HT1080 (cell line): ENCODE measurements around the gene KIFBP. TPM values are rescaled to one million over a fixed set of nuclear protein-coding genes. Genes with fewer than 3 reads are reported as not detected.
"Not testable (repeated sequence)": the region's sequence is repeated elsewhere in the genome, so short reads cannot be mapped to it uniquely, and the experiment has no call there.

Experiments
- DNase-seq: peaks from one replicate; pipeline ENCODE4 v3.0.0-alpha.2; 2015; ENCODE audit warnings: low read depth
- polyA plus RNA-seq, 2 experiments: library from polyadenylated mRNA; depleted of rRNA; stranded (reverse); fragments of >200 nt; gene quantifications; 2 replicates each; pipeline ENCODE4 v1.2.3, GENCODE V29; 2015
- total RNA-seq: library from RNA; depleted of rRNA; stranded (reverse); fragments of >200 nt; shearing (Covaris generic); gene quantifications from 2 replicates; pipeline ENCODE4 v1.2.3, GENCODE V29; 2014; rRNA removed

KIFBP gene
- total RNA-seq = 37.8 and 39.3 TPM in 2 replicates
- 25.1 and 28.3 TPM in 2 replicates for polyA plus RNA-seq (2015; cell fraction: cytosol; rRNA removed)
- 42.5 and 44.2 TPM in 2 replicates for polyA plus RNA-seq (2015; cell fraction: nucleus; rRNA removed)

GRCh38 chr10:68988530-68989316, at the start of gene KIFBP:
Gene KIFBP, plus strand, starts transcription at chr10:68988803. Its CDS starts 30 bp downstream, at chr10:68988833.
- DNase-seq = peak; percentile 98

- DNase-seq = no peak
These were observed 49.7 kb upstream of the KIFBP start for GRCh38 chr10:68938884-68939283.

GRCh38 chr10:68940917-68941316, 47.7 kb upstream of the KIFBP start:
- not testable (repeated sequence) for DNase-seq

GRCh38 chr10:68950598-68950997, 38.0 kb upstream of the KIFBP start:
- DNase-seq = no peak

- no peak for DNase-seq
These were observed 33.7 kb upstream of the KIFBP start for GRCh38 chr10:68954904-68955303.

- DNase-seq = no peak
These were observed 33.2 kb upstream of the KIFBP start for GRCh38 chr10:68955355-68955831.

- DNase-seq = peak; percentile 88
These were observed 32.6 kb upstream of the KIFBP start, which contains the start of gene DDX21 for GRCh38 chr10:68955832-68956532. Gene DDX21, plus strand, starts transcription at chr10:68956170. Its CDS starts 56 bp downstream, at chr10:68956226.

- no peak for DNase-seq
These were observed 31.4 kb upstream of the KIFBP start for GRCh38 chr10:68957284-68957615.

GRCh38 chr10:68957654-68958053, 30.9 kb upstream of the KIFBP start:
- DNase-seq = peak; percentile 22

GRCh38 chr10:68959695-68960527, 28.7 kb upstream of the KIFBP start:
- no peak for DNase-seq

GRCh38 chr10:68963151-68963550, 25.5 kb upstream of the KIFBP start:
- DNase-seq = no peak

- no peak for DNase-seq
These were observed 14.6 kb upstream of the KIFBP start for GRCh38 chr10:68973975-68974374.

- not testable (repeated sequence) for DNase-seq
These were observed 12.6 kb upstream of the KIFBP start for GRCh38 chr10:68975936-68976473.

- DNase-seq = not testable (repeated sequence)
These were observed 8.9 kb upstream of the KIFBP start for GRCh38 chr10:68979738-68980137.

GRCh38 chr10:68981074-68981473, 7.5 kb upstream of the KIFBP start:
- no peak for DNase-seq

GRCh38 chr10:68982389-68982788, 6.2 kb upstream of the KIFBP start:
- no peak for DNase-seq

GRCh38 chr10:68987611-68988010, 992 bp upstream of the KIFBP start:
- DNase-seq = no peak

GRCh38 chr10:68989317-68989990, 851 bp downstream of the KIFBP start:
- DNase-seq = no peak

- peak; percentile 57 for DNase-seq
These were observed 4.2 kb downstream of the KIFBP start for GRCh38 chr10:68992636-68993440.

GRCh38 chr10:68997211-68997610, 8.6 kb downstream of the KIFBP start:
- DNase-seq = no peak
